RWPE1 (cell line): ENCODE measurements around the gene RTEL1.

ENCODE experiments used
- CTCF ChIA-PET: fragments of 350-600 bp; sonication (Branson Sonifier 250); formaldehyde crosslinking; extraction: SDS; loops from one replicate; lab custom pipeline; 2021; lab: Yijun Ruan, JAX
- POLR2A ChIA-PET: fragments of 400-600 bp; formaldehyde crosslinking; extraction: SDS; loops from one replicate; lab custom pipeline; 2020; ENCODE audit warnings: antibody characterized with exemption; ENCODE audit not compliant: low non-redundant PET; lab: Yijun Ruan, JAX
- DNase-seq: peaks from one replicate; pipeline ENCODE4 v3.0.0; 2012; ENCODE audit warnings: low spot score
- H3K27ac ChIP-seq: fragments of 450-650 bp; 2 replicates; pipeline ENCODE4 v1.5.1; 2017
- TF ChIP-seq, protein P1 (sequence below): fragments of 450-650 bp; conservative IDR thresholded peaks from 2 replicates; pipeline ENCODE4 v1.5.1; 2017; ENCODE audit warnings: low read depth, mild to moderate bottlenecking

Gene RTEL1

GRCh38 chr20:63745424-63745805 lies 87.3 kb downstream of the RTEL1 start:
- TF ChIP-seq, protein P1, sequence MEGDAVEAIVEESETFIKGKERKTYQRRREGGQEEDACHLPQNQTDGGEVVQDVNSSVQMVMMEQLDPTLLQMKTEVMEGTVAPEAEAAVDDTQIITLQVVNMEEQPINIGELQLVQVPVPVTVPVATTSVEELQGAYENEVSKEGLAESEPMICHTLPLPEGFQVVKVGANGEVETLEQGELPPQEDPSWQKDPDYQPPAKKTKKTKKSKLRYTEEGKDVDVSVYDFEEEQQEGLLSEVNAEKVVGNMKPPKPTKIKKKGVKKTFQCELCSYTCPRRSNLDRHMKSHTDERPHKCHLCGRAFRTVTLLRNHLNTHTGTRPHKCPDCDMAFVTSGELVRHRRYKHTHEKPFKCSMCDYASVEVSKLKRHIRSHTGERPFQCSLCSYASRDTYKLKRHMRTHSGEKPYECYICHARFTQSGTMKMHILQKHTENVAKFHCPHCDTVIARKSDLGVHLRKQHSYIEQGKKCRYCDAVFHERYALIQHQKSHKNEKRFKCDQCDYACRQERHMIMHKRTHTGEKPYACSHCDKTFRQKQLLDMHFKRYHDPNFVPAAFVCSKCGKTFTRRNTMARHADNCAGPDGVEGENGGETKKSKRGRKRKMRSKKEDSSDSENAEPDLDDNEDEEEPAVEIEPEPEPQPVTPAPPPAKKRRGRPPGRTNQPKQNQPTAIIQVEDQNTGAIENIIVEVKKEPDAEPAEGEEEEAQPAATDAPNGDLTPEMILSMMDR: no peak
- CTCF ChIA-PET: interaction anchor here (1.1 kb wide), 1 partner anchor 39 kb away, joined by 3 read pairs; no protein-coding TSS in a partner anchor
- POLR2A ChIA-PET: no interaction called here
- no peak for DNase-seq
- peak overlapping the region; percentile 56 for H3K27ac ChIP-seq
